AML-193 (cell line): Measurements from ENCODE around the gene IFI30.
"Not testable (repeated sequence)": the region's sequence is repeated elsewhere in the genome, so short reads cannot be mapped to it uniquely, and the experiment has no call there.

Experiments used
- DNase-seq, 2 experiments: peaks; one replicate each; lab custom pipeline; 2025; lab: John Stamatoyannopoulos, UW

The IFI30 gene

DNA sequence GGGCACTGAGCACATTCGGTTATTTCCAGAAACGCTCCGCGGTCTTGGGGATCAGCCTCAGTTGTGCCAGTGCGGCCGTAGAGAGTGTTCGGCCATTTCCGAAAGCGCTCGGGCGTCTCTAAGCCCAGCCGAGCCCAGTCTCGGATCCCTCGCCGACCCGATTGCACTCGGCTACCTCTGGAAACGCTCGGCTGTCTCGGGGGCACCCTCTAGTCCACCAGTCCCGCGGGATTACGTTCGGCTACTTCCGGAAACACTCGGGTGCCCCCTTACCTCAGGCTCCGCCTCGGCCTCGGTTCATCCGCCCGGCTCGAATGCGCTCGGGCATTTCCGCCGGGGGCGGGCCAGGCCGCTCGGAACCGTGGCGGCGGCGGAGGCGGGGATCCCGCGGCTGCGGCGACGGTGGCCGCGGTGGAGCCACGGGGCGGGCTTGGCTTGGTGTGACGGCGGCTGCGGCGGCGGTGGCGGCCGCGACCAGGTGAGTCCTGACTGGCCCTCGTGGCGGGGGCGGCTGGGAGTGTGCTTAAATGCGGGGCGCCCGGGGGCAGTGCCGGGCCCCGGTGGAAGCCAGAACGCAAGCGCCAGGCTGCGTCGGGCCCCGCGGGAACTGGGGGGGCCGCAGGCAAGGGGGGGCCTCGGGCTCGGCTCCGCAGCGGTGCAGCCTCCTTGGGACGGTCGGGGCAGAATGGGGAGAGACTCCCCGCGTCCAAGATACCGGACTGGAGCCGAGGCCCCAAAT is 20.6 kb upstream of the IFI30 start, which contains the start of gene PIK3R2:
Gene PIK3R2 (plus strand): TSS at position 347 of the 739 bp plus-strand sequence. CDS start 2,717 bp downstream, outside the sequence.
- peak; percentile 92 to 93 for DNase-seq

DNA sequence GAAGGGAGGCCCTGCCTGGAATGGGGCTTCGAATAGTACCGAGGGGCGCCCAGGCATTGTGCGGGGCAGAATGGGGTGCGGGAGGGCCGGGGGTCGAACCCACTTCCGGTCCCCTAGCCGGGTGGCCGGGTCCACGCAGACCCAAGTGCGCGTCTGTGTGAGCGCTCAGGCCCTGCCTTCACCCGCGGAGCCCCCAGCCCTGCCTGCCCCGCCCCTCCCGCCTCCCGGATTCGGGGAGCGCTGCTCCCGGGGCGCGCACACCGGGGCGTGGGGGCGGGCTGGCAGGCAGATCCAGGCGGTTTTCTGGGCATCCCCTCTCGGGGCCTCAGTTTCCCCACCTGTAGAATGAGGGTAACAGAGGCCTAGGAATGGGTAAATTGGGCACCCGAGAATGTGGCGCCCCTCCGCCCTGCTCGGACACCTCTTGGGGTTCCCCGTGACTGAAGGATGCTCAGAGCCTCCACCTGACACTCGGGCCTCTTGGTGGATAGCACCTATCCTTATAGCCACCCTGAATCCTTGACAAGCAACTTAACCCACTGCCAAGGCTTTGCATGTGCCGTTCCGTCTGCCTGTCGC is 20.0 kb upstream of the IFI30 start:
- no peak for DNase-seq

DNA sequence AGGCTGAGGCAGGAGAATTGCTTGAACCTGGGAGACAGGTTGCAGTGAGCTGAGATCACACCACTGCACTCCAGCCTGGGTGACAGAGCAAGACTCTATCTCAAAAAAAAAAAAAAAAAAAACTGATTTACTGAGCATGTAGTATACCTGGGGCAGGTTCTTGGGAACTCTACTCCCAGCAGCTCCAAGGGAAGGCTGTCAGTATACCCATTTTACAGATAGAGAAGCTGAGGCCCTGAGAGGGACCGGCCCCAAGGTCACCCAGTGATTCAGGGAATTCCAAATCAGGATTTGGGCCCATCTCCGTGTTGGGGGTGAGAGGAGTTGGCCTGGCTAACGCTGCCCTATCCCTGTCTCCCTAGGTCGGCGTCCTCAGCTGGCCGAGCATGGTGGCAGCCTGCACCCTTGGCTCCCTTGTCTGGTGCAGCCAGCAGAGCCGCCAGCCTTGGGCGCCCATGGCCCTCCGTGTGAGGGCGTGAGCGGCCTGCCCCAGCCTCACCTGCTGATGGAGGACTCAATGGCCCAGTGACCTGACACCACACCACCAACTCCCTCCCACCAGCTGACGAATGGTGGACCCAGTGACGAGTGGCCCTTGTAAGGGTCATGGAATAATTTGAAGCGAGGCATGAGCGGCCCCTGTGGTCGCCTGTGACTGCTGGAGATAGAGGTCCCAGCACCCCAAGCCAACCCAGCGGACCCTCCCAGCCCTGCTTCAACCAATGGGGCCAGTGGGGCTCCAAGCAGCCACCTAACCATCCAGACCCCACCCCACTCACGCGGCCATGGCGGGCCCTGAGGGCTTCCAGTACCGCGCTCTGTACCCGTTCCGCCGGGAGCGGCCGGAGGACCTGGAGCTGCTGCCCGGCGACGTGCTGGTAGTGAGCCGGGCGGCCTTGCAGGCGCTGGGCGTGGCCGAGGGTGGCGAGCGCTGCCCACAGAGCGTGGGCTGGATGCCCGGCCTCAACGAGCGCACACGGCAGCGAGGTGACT is 18.2 kb upstream of the IFI30 start:
- DNase-seq: no peak

DNA sequence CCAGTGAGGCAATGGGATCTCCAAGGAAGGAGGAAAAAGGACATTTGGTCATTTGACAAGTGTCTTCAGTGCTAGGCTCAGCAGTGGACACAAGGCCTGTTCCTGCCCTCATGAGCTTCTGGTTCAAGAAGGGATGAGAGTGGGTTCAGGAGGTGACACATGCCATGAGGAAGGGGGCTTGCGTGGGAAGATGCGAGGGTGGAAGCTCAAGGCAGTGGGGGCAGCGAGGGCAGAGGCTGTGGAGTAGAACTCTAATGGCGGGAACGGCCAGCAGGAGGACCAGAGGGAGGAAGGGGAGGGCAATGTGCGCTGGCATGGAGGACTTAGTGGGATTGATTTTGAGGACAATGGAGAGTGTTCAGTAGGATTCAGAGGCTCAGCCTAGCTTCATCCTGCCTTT is 17.3 kb upstream of the IFI30 start:
- no peak for DNase-seq

DNA sequence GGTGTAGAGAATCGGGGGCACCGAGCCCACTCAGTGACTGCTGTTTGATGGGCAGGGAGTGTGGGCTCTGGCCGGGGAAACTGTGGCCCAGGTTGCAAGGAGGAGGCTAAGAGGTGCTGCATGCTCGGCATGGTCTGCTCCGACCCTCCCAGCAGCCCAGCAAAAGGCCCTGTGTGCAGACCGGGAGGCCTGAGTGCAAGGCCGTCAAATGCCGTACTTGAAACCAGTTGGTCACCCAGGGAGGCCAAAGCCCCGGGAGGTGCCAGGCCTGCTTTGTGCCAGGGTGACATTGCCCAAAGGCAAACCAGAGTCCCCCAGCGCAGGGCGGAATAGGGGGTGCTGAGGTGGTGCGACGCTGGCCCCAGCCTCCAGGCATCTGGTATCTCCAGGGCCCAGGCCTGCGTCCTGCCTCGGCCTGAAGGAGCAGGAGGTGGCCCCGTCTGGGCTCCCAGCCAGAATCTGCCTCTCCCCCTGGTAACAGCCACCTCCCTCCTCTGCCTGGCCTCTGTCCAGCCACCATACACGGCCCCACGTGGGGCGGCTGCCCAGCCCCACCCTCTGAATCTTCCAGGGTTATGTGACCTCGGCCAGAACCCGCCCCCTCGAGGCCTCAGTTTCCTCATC is 16.7 kb upstream of the IFI30 start:
- no peak for DNase-seq

DNA sequence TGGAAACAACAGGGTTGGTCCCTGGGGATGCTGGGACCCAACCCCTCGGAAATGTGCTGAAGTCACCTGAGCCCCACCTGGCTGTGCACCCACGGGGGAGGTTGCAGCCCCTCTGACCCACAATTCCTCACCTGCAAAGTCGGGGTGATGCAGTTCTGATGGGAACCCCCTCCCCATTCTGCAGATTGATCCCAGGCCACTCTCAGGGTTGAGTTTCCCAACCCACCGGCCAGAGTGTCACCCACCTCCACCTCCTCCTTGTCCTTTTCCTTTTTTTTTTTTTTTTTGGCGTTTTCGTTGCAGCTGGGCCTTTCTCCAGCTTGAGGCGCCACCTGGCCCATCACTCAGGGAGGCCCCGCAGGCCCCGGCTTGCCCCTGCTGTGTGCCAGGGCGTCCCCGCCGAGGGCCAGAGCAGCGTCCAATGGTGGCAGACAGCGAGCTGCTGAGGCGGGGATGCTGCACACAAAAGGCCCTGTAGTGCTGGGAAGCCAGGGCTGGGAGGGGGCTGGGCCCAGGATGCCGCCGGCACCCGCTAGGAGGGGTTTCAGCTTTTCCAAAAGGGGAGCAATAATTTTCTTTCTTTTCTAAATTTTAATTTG is 16.0 kb upstream of the IFI30 start:
- no peak for DNase-seq

DNA sequence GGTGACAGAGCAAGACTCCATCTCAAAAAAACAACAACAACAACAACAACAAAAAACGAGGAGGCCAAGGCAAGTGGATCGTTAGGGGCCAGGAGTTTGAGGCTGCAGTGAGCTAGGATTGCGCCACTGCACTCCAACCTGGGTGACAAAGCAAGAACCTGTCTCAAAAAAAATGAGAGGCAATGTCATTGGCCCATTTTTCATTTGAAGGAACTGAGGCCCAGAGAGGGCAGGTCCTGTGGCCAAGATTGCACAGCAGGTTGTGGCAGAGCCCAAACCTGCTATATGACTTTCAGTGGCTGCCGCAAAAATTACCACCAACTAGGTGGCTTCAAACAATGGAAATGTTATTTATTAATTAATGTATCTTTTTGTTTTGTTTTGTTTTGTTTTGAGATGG is 15.1 kb upstream of the IFI30 start:
- no peak for DNase-seq

DNA sequence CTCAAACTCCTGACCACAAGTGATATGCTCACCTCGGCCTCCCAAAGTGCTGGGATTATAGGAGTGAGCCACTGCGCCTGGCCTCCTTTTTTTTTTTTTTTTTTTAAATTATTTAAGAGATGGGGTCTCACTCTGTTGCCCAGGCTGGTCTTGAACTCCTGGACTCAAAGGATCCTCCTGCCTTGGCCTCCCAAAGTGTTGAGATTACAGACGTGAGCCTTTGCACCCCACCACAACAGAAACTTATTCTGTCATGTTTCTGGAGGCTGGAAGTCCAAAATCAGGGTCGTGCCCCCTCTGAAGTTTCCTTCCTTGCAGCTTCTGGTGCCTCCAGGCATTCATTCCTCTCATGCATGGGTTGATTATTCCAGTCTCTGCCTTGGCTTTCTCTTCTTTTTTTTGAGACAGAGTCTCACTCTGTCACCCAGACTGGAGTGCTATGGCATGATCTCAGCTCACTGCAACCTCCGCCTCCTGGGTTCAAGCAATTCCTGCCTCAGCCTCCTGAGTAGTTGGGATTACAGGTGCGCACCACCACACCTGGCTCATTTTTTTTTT is 14.5 kb upstream of the IFI30 start:
- DNase-seq: not testable (repeated sequence)

DNA sequence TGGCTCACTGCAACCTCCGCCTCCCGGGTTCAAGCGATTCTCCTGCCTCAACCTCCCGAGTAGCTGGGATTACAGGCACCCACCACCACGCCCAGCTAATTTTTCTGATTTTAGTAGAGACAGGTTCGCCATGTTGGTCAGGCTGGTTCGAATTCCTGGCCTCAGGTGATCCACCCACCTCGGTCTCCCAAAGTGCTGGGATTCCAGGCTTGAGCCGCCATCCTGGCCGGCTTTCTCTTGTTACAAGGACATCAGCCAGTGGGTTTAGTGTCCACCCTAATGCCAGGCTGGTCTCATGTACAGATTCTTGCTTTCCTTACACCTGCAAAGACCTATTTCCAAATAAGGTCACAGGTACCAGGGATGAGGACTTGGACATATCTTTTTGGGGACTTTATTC is 13.8 kb upstream of the IFI30 start:
- DNase-seq: no peak

DNA sequence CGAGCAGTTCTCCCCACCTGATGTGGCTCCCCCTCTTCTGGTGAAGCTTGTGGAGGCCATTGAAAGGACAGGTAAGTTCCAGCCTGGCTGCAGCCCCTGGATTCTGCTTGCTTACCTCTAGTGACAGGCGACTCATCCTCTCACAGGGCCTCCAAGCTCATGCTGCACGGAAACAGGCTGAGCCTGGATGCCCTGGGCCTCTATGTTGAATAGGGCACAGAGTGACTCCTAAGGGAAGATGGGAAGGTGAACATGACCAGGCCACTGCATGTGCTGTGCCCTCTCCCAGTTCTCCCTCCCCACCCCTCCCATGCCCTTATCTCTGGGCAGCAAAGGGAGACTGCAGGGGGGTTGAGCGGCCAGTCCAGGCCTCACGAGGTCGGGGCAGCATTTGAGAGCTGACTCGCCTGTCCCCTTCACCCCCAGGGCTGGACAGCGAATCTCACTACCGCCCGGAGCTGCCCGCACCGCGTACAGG is 13.1 kb upstream of the IFI30 start:
- DNase-seq: no peak

DNA sequence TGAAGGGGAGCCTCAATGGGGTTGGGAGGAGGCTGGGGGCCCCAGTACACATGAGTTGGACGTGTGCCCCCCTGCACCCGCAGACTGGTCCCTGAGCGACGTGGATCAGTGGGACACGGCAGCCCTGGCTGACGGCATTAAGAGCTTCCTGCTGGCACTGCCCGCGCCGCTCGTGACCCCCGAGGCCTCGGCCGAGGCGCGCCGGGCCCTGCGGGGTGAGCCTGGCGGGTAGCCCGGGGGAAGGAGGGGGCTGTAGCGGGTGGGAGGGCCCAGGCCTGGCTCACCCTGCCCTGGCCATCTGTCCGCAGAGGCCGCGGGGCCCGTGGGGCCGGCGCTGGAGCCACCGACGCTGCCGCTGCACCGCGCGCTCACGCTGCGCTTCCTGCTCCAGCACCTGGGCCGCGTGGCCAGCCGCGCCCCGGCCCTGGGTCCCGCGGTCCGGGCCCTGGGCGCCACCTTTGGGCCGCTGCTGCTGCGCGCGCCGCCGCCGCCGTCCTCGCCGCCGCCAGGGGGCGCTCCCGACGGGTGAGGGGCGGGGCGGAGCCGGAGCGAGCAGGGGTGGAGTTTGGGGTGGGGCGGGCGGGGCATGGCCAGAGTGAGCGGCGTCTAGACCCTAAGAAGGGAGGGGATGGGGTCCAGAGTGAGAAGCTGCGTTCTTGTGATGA is 12.5 kb upstream of the IFI30 start:
- peak; percentile 23 to 24 for DNase-seq

DNA sequence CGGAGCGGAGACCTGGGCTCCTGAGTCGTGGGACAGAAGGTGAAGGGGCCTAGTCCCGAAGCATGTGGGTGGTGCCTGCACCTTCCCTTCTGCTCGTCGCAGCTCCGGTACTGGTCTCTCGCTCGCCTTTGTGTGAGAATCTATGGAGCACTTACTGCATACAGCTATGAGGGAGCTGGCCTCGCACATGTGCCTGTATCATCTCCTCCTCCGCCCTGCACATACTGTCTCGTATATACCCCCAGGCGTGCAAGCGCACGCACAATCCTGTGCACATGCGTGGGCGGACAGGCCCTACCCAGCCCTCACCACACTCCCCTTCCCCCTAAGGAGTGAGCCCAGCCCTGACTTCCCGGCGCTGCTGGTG is 12.0 kb upstream of the IFI30 start:
- DNase-seq: no peak

DNA sequence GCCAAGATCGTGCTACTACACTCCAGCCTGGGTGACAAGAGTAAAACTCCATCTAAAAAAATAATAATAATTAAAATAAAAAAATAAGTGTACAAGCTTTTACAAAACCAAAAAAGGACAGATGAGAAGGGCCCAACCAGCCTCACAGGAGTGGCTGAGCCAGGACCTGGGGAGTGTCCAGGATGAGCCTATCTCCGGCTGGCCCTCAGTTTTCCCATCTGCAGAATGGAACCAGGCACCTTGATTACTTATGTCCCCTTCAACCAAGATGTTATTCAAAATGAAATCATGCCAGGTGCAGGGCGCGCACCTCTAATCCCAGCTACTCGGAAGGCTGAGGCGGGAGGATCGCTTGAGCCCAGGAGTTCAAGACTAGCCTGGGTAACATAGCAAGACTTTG is 9.5 kb upstream of the IFI30 start:
- DNase-seq: no peak

DNA sequence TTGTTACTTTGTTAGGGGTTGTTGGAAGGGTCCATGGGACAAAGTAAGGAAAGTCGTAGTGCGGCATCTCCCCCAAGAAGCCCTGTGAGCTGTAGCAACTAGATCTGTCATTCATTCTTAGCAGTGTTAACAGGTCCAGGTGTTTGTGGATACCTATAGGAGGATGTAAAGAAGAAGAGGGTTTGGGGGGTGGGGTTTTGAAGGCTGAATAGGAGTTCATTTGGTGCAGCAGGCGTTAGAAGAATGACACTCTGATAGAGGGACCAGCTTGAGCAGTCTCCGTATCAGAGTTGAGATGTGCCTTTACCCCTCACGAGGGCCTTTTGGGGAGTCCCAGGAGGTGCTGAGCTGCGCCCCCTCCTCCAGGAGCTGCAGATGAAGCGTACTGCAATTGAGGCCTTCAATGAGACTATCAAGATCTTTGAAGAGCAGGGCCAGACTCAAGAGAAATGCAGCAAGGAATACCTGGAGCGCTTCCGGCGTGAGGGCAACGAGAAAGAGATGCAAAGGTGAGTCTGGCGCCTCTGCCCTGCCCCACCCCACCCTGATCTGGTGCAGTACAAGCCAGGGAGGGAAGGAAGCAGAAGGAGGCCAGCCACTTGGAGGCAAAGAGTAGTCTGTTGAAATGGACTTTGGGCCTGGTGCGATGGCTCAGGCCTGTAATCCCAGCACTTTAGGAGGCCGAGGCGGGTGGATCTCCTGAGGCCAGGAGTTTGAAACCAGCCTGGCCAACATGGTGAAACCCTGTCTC is 7.6 kb upstream of the IFI30 start:
- no peak for DNase-seq

DNA sequence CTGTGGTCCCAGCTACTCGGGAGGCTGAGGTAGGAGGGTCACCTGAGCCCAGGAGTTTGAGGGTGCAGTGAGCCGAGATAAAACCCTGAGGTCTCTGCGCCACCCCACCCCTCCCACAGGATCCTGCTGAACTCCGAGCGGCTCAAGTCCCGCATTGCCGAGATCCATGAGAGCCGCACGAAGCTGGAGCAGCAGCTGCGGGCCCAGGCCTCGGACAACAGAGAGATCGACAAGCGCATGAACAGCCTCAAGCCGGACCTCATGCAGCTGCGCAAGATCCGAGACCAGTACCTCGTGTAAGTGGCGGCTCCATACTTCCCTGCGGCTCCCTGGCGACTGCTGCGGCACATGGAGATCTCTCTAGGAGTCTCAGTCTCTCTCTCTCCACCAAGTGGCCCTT is 6.6 kb upstream of the IFI30 start:
- DNase-seq: no peak

DNA sequence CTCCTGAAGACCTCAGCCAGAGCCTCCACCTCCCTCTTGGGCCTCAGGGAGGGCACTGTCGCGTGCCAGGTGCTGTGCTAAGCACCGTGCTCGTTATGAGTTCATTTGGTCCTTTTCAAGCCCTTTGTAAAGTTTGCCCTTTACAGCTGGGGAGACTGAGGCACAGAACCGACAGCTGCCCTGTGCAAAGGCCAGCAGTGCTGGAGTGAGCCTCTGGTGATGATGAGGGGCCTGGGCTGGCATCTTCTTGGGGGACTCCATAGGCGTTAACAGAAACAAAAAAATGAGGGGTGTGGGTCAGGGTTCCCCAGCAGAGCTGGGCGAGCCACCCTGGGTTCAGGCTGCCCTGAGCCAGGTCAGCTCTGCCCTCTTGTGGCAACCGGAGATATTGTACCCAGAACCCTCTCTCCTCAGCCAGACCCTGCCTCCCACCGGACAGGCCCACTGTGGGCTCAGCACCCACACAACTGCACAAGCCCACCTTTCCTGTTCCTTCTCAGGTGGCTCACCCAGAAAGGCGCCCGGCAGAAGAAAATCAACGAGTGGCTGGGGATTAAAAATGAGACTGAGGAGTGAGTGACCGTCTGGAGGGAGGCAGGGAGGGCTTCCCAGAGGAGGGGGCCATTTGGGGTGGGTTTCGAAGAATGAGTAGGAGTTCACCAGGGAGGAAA is 5.5 kb upstream of the IFI30 start:
- DNase-seq: peak; percentile 23 to 45

DNA sequence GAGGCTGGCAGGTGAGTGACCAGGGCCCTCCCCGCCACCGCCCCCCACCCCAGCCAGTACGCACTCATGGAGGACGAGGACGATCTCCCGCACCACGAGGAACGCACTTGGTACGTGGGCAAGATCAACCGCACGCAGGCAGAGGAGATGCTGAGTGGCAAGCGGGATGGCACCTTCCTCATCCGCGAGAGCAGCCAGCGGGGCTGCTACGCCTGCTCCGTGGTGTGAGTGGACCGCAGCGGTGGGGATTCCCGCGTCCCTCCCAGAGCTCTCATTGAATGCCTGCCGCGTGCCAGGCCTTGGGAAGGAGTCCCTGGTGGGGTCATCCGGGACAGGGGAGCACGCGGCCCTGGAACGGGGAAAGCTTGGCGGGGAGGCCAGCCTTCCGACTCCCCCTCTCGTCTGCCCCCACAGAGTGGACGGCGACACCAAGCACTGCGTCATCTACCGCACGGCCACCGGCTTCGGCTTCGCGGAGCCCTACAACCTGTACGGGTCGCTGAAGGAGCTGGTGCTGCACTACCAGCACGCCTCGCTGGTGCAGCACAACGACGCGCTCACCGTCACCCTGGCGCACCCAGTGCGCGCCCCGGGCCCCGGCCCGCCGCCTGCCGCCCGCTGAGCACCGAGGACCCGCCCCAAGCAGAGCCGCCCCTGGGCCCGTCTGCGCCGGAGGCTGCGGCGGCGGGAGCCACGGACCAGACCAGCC is 4.8 kb upstream of the IFI30 start:
- DNase-seq: no peak

DNA sequence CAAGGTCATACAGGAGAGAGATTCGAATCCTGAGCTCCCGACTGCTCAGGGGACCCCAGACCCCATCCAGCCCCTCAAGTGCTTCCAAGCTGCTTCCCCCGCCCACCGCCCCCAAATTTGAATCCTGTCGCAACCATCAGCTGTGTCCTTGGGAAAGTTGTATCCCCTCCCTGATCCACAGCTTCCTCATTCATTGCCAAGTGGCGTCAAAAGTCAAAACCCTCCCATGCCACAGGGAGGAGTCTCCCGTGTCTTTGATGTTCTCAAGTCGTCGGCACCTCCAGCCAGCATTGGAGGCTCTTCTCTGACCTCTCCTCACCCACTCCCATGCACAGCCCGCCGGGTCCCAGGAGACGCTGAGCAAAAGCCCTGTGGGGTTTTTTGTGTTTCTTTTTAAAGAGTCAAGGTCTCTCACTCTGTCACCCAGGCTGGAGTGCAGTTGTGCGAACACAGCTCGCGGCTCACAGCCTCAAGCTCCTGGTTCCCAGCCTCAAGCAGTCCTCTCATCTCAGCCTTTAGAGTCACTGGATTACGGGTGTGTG is 2.8 kb upstream of the IFI30 start:
- no peak for DNase-seq
